PC-3 (cell line): ENCODE measurements around the gene PPP6R1. TPM values are rescaled to one million over a fixed set of nuclear protein-coding genes. Genes with fewer than 3 reads are reported as not detected.

Experiments used
- ATAC-seq: fragments of 200-7000 bp; cut with Tn5 transposase; 2 replicates; pipeline ENCODE4 v1.9.1; 2020; ENCODE audit warnings: mild to moderate bottlenecking, moderate library complexity
- BruUV-seq: library from RNA; stranded (reverse); fragments of 400-500 nt; replicated peaks from 2 replicates; lab custom pipeline; 2021; lab: Mats Ljungman, UMichigan
- CTCF ChIA-PET: fragments of 300-600 bp; sonication (Branson Sonifier 250); formaldehyde crosslinking; loops from one replicate; lab custom pipeline; 2022; ENCODE audit warnings: antibody characterized with exemption; lab: Charles Lee
- POLR2A ChIA-PET: fragments of 300-600 bp; sonication (Branson Sonifier 250); formaldehyde crosslinking; loops from one replicate; lab custom pipeline; 2022; ENCODE audit warnings: antibody characterized with exemption; ENCODE audit not compliant: unreplicated experiment; lab: Charles Lee
- DNase-seq: peaks from one replicate; pipeline ENCODE4 v3.0.0-alpha.2; 2015
- H2AFZ ChIP-seq: fragments of 300-600 bp; sonication (generic); 2 replicates; pipeline ENCODE4 v1.6.0; 2016; ENCODE audit warnings: antibody characterized with exemption, low read length
- H3F3A ChIP-seq: fragments of 300-600 bp; sonication (generic); one replicate; pipeline ENCODE4 v1.6.0; 2017; ENCODE audit warnings: antibody characterized with exemption, low read length, control low read depth, mild to moderate bottlenecking; ENCODE audit not compliant: unreplicated experiment
- H3K27ac ChIP-seq: fragments of 300-600 bp; sonication (generic); 2 replicates; pipeline ENCODE4 v1.5.1; 2016; ENCODE audit warnings: mild to moderate bottlenecking, low read length
- H3K27me3 ChIP-seq: fragments of 300-600 bp; sonication (generic); 2 replicates; pipeline ENCODE4 v1.6.1; 2016; ENCODE audit warnings: low read length, mixed read lengths
- H3K36me3 ChIP-seq: fragments of 300-600 bp; sonication (generic); 2 replicates; pipeline ENCODE4 v1.6.1; 2016; ENCODE audit warnings: low read depth, mixed run types, low read length, mixed read lengths
- H3K4me1 ChIP-seq: fragments of 300-600 bp; sonication (generic); 2 replicates; pipeline ENCODE4 v1.5.1; 2016; ENCODE audit warnings: low read length; ENCODE audit not compliant: insufficient read depth
- H3K4me2 ChIP-seq: fragments of 300-600 bp; sonication (generic); 2 replicates; pipeline ENCODE4 v1.6.0; 2016; ENCODE audit warnings: low read length
- H3K4me3 ChIP-seq: fragments of 300-600 bp; sonication (generic); 2 replicates; pipeline ENCODE4 v1.5.1; 2016; ENCODE audit warnings: mild to moderate bottlenecking, low read length, mixed read lengths
- H3K79me2 ChIP-seq: fragments of 300-600 bp; sonication (generic); 2 replicates; pipeline ENCODE4 v1.6.1; 2017; ENCODE audit warnings: low read length, mixed read lengths
- H3K9ac ChIP-seq: fragments of 300-600 bp; sonication (generic); 2 replicates; pipeline ENCODE4 v1.6.0; 2016; ENCODE audit warnings: mild to moderate bottlenecking, low read length
- H3K9me2 ChIP-seq: fragments of 300-600 bp; sonication (generic); replicated peaks from 2 replicates; pipeline ENCODE4 v1.6.1; 2016; ENCODE audit warnings: mixed run types, low read length, mixed read lengths
- H3K9me3 ChIP-seq: fragments of 300-600 bp; sonication (generic); 2 replicates; pipeline ENCODE4 v1.6.1; 2016; ENCODE audit warnings: low read length, mixed read lengths
- H4K20me1 ChIP-seq: fragments of 300-600 bp; sonication (generic); 2 replicates; pipeline ENCODE4 v1.6.1; 2016; ENCODE audit warnings: low read length, mixed read lengths
- EZH2 ChIP-seq: fragments of 300-600 bp; sonication (generic); IDR thresholded peaks from one replicate; pipeline ENCODE4 v1.6.1; 2017; ENCODE audit warnings: antibody characterized with exemption, mild to moderate bottlenecking, low read length; ENCODE audit not compliant: unreplicated experiment
- EZH2phosphoT487 ChIP-seq: fragments of 300-600 bp; sonication (generic); IDR thresholded peaks from 2 replicates; pipeline ENCODE4 v1.6.1; 2018; ENCODE audit warnings: mild to moderate bottlenecking, antibody characterized with exemption, low read length, borderline replicate concordance
- intact Hi-C: fragments of 100-400 bp; cut with micrococcal nuclease; formaldehyde crosslinking; loops from 2 replicates; pipeline ENCODE4 v1.9.0; 2023
- total RNA-seq: library from RNA; depleted of rRNA; stranded (reverse); fragments of >200 nt; gene quantifications from 2 replicates; pipeline ENCODE4 v1.2.3, GENCODE V29; 2014
- TF ChIP-seq, protein P1 (sequence below): fragments of 300-600 bp; sonication (generic); conservative IDR thresholded peaks from 2 replicates; pipeline ENCODE4 v1.5.1; 2017; ENCODE audit warnings: antibody characterized with exemption, low read depth, mild to moderate bottlenecking, low read length

Gene PPP6R1
- total RNA-seq, 1 experiment from 2014 or later = 159 TPM

DNA sequence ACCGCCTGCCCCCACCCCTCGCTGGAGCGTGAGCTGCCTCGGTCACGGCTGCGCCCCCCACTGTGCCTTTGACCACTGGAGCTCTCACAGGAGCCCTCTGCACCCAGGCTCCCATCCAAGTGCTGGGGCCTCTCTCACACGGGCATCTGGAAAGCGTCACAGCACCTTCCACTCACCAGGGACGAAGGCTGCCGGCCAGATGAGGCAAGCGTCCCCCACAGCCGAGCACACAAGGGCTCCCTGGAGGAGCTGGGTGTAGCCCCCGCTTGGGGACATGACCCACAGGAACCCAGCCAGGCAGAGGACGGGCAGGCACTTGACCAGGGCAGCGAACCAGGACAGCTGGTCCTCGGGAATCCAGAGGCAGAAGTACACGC lies 30.8 kb downstream of the PPP6R1 start:
- DNase-seq (no peak), ATAC-seq (no peak)
- Histone ChIP-seq H3K79me2 (no peaks in the 10 kb centered on the region), H3K27me3 (no peaks in the 10 kb centered on the region), H3K4me1 (no peaks in the 10 kb centered on the region), H3K9me3 (no peaks in the 10 kb centered on the region), H3K27ac (no peak overlapping the region), H3K9me2 (no peaks in the 10 kb centered on the region), H3K4me3 (no peak overlapping the region), H3K4me2 (no peak overlapping the region), H3K9ac (no peak overlapping the region), H4K20me1 (0 out of 2 replicates have a peak, but pooled peaks cover 5% of the 10 kb centered on the region), H2AFZ (no peak overlapping the region), H3F3A (no peaks in the 10 kb centered on the region), H3K36me3 (peaks cover 30% of the 10 kb centered on the region)
- TF ChIP-seq EZH2phosphoT487 (no peak), EZH2 (no peak)
- TF ChIP-seq, protein P1, sequence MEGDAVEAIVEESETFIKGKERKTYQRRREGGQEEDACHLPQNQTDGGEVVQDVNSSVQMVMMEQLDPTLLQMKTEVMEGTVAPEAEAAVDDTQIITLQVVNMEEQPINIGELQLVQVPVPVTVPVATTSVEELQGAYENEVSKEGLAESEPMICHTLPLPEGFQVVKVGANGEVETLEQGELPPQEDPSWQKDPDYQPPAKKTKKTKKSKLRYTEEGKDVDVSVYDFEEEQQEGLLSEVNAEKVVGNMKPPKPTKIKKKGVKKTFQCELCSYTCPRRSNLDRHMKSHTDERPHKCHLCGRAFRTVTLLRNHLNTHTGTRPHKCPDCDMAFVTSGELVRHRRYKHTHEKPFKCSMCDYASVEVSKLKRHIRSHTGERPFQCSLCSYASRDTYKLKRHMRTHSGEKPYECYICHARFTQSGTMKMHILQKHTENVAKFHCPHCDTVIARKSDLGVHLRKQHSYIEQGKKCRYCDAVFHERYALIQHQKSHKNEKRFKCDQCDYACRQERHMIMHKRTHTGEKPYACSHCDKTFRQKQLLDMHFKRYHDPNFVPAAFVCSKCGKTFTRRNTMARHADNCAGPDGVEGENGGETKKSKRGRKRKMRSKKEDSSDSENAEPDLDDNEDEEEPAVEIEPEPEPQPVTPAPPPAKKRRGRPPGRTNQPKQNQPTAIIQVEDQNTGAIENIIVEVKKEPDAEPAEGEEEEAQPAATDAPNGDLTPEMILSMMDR = no peak
- ChIA-PET CTCF (no interaction called here), POLR2A (no interaction called here)
- intact Hi-C loops = no loop called here
- no TSS peak for BruUV-seq

DNA sequence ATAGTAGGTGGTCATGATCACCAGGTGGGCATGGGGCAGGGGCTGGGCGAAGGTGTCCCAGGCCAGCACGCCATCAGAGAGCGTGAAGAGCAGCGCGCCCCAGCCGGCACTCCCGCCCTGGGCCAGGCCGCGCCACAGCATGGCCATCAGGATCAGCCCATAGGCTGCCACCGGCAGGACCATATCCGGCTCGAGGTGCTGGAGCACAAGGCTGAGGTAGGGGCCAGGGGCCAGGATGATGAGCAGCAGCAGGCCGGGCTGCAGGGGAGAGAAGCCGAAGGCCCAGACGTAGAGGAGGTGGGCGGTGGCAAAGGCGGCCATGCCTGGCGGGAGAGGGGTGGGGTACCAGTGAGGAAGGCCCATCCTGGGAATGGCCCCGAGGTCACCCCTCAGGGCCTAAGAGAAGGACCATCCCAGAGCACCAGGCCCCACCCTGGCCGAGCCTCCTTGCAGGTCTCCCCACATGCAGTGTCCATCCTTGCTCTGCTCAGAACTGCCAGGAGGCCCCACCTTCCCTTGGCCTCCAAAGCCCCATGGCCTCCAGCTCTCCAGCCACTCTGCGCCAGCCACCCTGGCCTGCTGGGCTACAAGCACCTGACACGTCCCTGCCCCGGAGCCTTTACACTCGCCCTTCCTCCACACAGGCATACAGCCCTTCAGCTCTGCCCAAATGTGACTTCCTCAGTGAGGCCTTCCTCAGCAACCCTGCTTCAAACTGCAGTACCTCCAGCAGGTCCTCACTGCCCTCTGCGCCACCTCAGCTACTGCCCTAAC lies 31.4 kb downstream of the PPP6R1 start:
- no peaks in the 10 kb centered on the region for H3K79me2 ChIP-seq
- intact Hi-C loops = no loop called here
- ATAC-seq = no peak; the same call in 1 of the 2 replicates
- no peak overlapping the region for H2AFZ ChIP-seq
- DNase-seq = no peak
- H3K27me3 ChIP-seq = no peaks in the 10 kb centered on the region
- H3K4me2 ChIP-seq = no peak overlapping the region
- BruUV-seq = no TSS peak
- H4K20me1 ChIP-seq = no peaks in the 10 kb centered on the region
- peaks cover 24% of the 10 kb centered on the region; the same call in 1 of the 2 replicates for H3K36me3 ChIP-seq
- no peak for TF ChIP-seq EZH2phosphoT487
- TF ChIP-seq, protein P1 = no peak
- no peak for TF ChIP-seq EZH2
- POLR2A ChIA-PET = no interaction called here
- no peak overlapping the region for H3K9ac ChIP-seq
- no peaks in the 10 kb centered on the region for H3K9me3 ChIP-seq
- H3K9me2 ChIP-seq = no peaks in the 10 kb centered on the region
- no peak overlapping the region for H3K27ac ChIP-seq
- CTCF ChIA-PET = no interaction called here
- H3F3A ChIP-seq = no peaks in the 10 kb centered on the region
- H3K4me3 ChIP-seq = no peak overlapping the region
- H3K4me1 ChIP-seq = no peaks in the 10 kb centered on the region

DNA sequence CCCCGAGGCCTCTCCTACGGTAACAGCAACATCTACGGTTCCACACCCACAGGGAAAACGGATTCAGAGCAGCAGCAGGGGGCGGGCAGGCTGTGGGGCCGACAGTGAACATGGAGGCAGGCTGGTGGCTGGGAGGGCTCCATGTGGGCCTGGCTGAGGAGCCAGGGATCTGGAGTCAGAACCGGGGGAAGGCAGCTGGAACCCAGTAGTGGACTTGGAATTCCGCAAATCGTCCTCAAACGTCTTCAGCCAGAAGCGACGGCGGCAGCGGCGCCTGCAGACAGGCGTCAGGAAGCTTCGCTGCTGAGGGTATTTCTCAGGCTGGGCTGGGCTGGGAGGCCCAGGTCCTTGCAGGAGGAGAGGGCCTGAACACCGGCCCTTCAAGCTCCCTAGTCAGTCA lies 32.0 kb downstream of the PPP6R1 start:
- Histone ChIP-seq H3K36me3 (peaks cover 20% of the 10 kb centered on the region; the same call in 1 of the 2 replicates), H3F3A (no peaks in the 10 kb centered on the region), H2AFZ (no peak overlapping the region), H3K79me2 (no peaks in the 10 kb centered on the region), H4K20me1 (no peaks in the 10 kb centered on the region), H3K9me3 (no peaks in the 10 kb centered on the region), H3K4me2 (no peak overlapping the region), H3K9ac (no peak overlapping the region), H3K4me1 (no peaks in the 10 kb centered on the region), H3K9me2 (no peaks in the 10 kb centered on the region), H3K27ac (no peak overlapping the region), H3K4me3 (no peak overlapping the region), H3K27me3 (no peaks in the 10 kb centered on the region)
- ChIA-PET POLR2A (no interaction called here), CTCF (no interaction called here)
- intact Hi-C loops = no loop called here
- DNase-seq (no peak), ATAC-seq (no peak)
- TF ChIP-seq EZH2 = no peak
- no peak for TF ChIP-seq EZH2phosphoT487
- TF ChIP-seq, protein P1 = no peak
- no TSS peak for BruUV-seq
